Lower leg skin (tissue), 3 donors: ENCODE measurements around the gene MAPKAPK3.

Source experiments
- POLR2A ChIP-seq, 2 donors: fragments of 450-650 bp; IDR thresholded peaks; one replicate each; pipeline ENCODE4 v1.6.1; 2016 to 2017; ENCODE audit warnings: antibody characterized with exemption in 2 of 2, mild to moderate bottlenecking in 1 of 2, moderate library complexity in 1 of 2
- TF ChIP-seq, protein P1 (sequence below), 3 donors: fragments of 450-650 bp; IDR thresholded peaks; one replicate each; pipeline ENCODE4 v1.5.1; 2016; ENCODE audit warnings: antibody characterized with exemption in 3 of 3, mild to moderate bottlenecking in 3 of 3, moderate library complexity in 2 of 3

DNA sequence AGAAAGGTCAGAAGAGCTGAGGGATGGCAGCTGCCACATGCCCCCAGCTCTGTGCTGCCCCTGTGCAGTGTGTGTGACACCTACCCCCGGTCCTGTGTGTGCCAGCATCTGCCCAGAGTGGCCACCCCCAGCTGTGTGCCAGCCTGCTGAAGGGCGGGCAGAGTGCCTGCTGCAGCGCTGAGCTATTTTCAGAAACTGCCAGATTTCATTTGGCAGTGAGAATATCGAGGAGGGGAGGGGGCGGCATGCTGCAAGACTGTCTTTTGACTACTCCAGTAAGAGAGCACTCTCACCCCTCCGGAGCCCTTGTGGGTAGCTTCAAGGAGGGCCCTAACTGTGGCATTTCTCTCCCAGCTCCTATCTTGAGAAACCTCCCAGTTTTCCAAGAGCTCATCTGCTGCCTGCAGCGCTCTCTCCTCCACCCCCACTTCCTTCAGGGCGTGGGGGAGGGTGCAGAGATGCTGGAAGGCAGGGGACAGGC is 32.5 kb downstream of the MAPKAPK3 start:
- TF ChIP-seq, protein P1, sequence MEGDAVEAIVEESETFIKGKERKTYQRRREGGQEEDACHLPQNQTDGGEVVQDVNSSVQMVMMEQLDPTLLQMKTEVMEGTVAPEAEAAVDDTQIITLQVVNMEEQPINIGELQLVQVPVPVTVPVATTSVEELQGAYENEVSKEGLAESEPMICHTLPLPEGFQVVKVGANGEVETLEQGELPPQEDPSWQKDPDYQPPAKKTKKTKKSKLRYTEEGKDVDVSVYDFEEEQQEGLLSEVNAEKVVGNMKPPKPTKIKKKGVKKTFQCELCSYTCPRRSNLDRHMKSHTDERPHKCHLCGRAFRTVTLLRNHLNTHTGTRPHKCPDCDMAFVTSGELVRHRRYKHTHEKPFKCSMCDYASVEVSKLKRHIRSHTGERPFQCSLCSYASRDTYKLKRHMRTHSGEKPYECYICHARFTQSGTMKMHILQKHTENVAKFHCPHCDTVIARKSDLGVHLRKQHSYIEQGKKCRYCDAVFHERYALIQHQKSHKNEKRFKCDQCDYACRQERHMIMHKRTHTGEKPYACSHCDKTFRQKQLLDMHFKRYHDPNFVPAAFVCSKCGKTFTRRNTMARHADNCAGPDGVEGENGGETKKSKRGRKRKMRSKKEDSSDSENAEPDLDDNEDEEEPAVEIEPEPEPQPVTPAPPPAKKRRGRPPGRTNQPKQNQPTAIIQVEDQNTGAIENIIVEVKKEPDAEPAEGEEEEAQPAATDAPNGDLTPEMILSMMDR (IDR thresholded peaks at IDR 0.05): no peak
- TF ChIP-seq POLR2A (IDR thresholded peaks at IDR 0.05): no peak
